MCF 10A (cell line): Measurements from ENCODE around the gene PAX5. TPM values are rescaled to one million over a fixed set of nuclear protein-coding genes. Genes with fewer than 3 reads are reported as not detected.

ENCODE experiments used
- BruUV-seq: library from RNA; stranded (reverse); fragments of 400-500 nt; replicated peaks from 2 replicates; lab custom pipeline; 2021; lab: Mats Ljungman, UMichigan
- CTCF ChIA-PET: fragments of 300-600 bp; sonication (Branson Sonifier 250); formaldehyde crosslinking; extraction: SDS; loops from one replicate; lab custom pipeline; 2021; ENCODE audit warnings: antibody characterized with exemption, inconsistent platforms; lab: Yijun Ruan, JAX
- POLR2A ChIA-PET: fragments of 300-600, 350-650 bp; sonication (Branson Sonifier 250); formaldehyde crosslinking; extraction: SDS; loops from one replicate; lab custom pipeline; 2020; ENCODE audit warnings: antibody characterized with exemption, inconsistent platforms; lab: Yijun Ruan, JAX
- DNase-seq: peaks from one replicate; pipeline ENCODE4 v3.0.0-alpha.2; 2018; ENCODE audit not compliant: unreplicated experiment
- H3K27ac Mint-ChIP-seq: one replicate; pipeline ENCODE4 v1.8.0; 2022; ENCODE audit warnings: mild to moderate bottlenecking, low read depth, mixed read lengths; ENCODE audit not compliant: unreplicated experiment
- H3K27me3 Mint-ChIP-seq: one replicate; pipeline ENCODE4 v1.8.0; 2022; ENCODE audit warnings: mixed read lengths; ENCODE audit not compliant: insufficient read depth, unreplicated experiment
- H3K36me3 Mint-ChIP-seq: one replicate; pipeline ENCODE4 v1.8.0; 2022; ENCODE audit warnings: mild to moderate bottlenecking, moderate library complexity, mixed read lengths; ENCODE audit not compliant: insufficient read depth, unreplicated experiment
- H3K4me1 Mint-ChIP-seq: one replicate; pipeline ENCODE4 v1.8.0; 2022; ENCODE audit warnings: mixed read lengths; ENCODE audit not compliant: insufficient read depth, unreplicated experiment
- H3K4me3 Mint-ChIP-seq: one replicate; pipeline ENCODE4 v1.8.0; 2022; ENCODE audit warnings: mild to moderate bottlenecking, moderate library complexity, mixed read lengths; ENCODE audit not compliant: unreplicated experiment
- H3K9me3 Mint-ChIP-seq: one replicate; pipeline ENCODE4 v1.8.0; 2022; ENCODE audit warnings: mixed read lengths; ENCODE audit not compliant: unreplicated experiment
- CTCF ChIP-seq: fragments of 200-600 bp; IDR thresholded peaks from one replicate; pipeline ENCODE4 v1.8.0; 2022; ENCODE audit warnings: antibody characterized with exemption, mild to moderate bottlenecking; ENCODE audit not compliant: unreplicated experiment
- intact Hi-C: fragments of 100-400 bp; cut with micrococcal nuclease; formaldehyde crosslinking; loops from 2 replicates; pipeline ENCODE4 v1.14.1; 2022
- total RNA-seq: library from RNA; stranded (reverse); gene quantifications from 2 replicates; pipeline ENCODE4 v1.2.3, GENCODE V29; 2022

PAX5 gene
- total RNA-seq, 1 experiment from 2014 or later: not detected

DNA sequence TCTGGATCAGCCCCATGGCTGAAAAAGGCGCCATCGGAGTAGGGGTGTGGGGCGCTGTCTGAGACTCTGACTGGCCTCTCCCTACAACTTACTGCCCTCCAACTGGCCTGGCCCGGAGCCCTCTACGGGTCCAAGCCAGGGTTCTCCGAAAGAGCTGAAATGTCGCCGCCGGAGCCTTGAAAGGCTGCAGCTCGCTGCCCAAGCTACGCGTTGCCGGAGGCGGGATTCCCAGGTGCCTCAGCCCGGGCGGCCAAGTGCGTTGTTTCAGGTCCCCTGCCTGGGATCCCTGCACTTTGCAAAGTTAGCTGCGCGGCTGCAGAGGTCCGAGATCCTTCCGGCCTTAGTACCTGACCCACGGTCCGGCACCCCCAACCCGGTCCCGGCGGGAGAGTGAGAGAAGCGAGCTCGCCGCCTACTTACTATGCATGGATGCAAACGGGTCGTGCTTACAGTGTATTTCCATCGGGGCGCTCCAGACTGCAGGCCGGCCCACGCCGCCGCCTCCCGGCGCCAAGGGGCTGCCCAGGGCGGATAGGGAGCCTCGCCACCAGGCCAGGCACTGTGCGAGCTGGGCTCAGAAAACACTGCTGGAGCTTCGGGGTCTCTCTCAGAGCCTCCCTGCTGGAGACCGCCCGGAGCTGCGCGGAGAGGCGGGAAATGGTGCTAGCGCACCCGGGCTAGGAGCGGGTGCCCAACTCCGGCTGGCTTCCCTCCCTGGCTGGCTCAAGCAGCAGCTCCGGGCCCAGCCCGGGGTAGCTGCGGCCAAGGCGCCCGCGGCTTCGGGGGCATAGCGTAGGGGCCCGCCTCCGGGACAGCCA lies 7.7 kb downstream of the PAX5 start:
- H3K27ac Mint-ChIP-seq: no peak overlapping the region
- no peak for TF ChIP-seq CTCF
- intact Hi-C loops: no loop called here
- ChIA-PET POLR2A (interaction anchor here (0.6 to 1.5 kb wide), 2 partner anchors 94 to 388 kb away, joined by 3 to 5 read pairs; partner anchors contain the start of gene ZCCHC7), CTCF (no interaction called here)
- no TSS peak for BruUV-seq
- no peaks in the 10 kb centered on the region for H3K36me3 Mint-ChIP-seq
- peaks cover 69% of the 10 kb centered on the region for H3K27me3 Mint-ChIP-seq
- H3K9me3 Mint-ChIP-seq: no peaks in the 10 kb centered on the region
- DNase-seq: no peak
- peaks cover 10% of the 10 kb centered on the region for H3K4me1 Mint-ChIP-seq
- H3K4me3 Mint-ChIP-seq: peak overlapping the region; percentile 54

DNA sequence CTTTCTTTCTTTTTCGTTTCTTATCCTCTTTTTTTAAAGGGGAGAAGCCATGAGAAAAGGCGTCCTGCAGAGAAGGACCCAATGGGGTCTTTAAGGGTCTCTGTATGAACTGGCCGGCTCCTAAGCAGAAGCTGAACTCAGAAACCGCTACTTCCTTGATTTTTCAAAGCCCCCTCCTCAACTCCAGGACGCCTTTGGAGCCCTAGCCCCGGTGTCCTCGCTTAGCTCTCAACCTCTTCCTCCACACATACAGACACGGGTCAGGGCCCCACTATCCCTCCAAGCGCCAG lies 8.3 kb downstream of the PAX5 start:
- no TSS peak for BruUV-seq
- peaks cover 75% of the 10 kb centered on the region for H3K27me3 Mint-ChIP-seq
- TF ChIP-seq CTCF: no peak
- no peak for DNase-seq
- H3K9me3 Mint-ChIP-seq: no peaks in the 10 kb centered on the region
- peak overlapping the region; percentile 54 for H3K4me3 Mint-ChIP-seq
- ChIA-PET CTCF (no interaction called here), POLR2A (interaction anchor here (1.5 kb wide), 1 partner anchor 95 kb away, joined by 5 read pairs; the partner anchor contains the start of gene ZCCHC7)
- H3K36me3 Mint-ChIP-seq: no peaks in the 10 kb centered on the region
- no peak overlapping the region for H3K27ac Mint-ChIP-seq
- peaks cover 10% of the 10 kb centered on the region for H3K4me1 Mint-ChIP-seq
- intact Hi-C loops: no loop called here

- no peaks in the 10 kb centered on the region for H3K9me3 Mint-ChIP-seq
- H3K4me3 Mint-ChIP-seq: peak overlapping the region; percentile 54
- POLR2A ChIA-PET: interaction anchor here (1.5 kb wide), 1 partner anchor 95 kb away, joined by 5 read pairs; the partner anchor contains the start of gene ZCCHC7
- no peak for TF ChIP-seq CTCF
- H3K27me3 Mint-ChIP-seq: peaks cover 80% of the 10 kb centered on the region
- CTCF ChIA-PET: interaction anchor here (1.2 kb wide), 1 partner anchor 113 kb away, joined by 3 read pairs; no protein-coding TSS in a partner anchor
- H3K36me3 Mint-ChIP-seq: no peaks in the 10 kb centered on the region
- BruUV-seq: no TSS peak
- intact Hi-C loops: no loop called here
- DNase-seq: no peak
- peaks cover 10% of the 10 kb centered on the region for H3K4me1 Mint-ChIP-seq
- no peak overlapping the region for H3K27ac Mint-ChIP-seq
Measured at GRCh38 chr9:37025071-37025822, 8.8 kb downstream of the PAX5 start.

DNA sequence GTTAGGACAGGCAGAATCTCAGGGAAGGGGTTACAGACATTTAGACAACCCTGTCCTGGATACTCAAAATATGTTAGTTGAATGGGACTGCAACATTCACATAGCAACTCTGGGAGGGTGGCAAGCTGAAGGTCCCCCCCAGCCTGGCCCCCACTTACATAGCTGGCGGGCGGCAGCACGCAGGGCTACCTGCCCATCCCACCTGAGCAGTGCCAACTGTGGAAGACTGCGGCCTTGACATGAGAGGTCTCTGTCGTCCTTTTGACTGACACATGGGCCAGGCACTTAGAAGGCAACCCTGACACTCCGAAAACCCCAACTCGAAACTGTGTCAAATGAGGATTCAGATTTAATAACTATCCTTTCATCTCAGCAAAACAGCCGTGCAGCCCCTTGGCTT lies 16.5 kb downstream of the PAX5 start:
- TF ChIP-seq CTCF: no peak
- no peak overlapping the region for H3K27ac Mint-ChIP-seq
- peaks cover 100% of the 10 kb centered on the region for H3K27me3 Mint-ChIP-seq
- H3K4me3 Mint-ChIP-seq: no peak overlapping the region
- no peaks in the 10 kb centered on the region for H3K36me3 Mint-ChIP-seq
- no TSS peak for BruUV-seq
- no peaks in the 10 kb centered on the region for H3K9me3 Mint-ChIP-seq
- CTCF ChIA-PET: interaction anchor here (0.6 kb wide), 1 partner anchor 393 kb away, joined by 3 read pairs; no protein-coding TSS in a partner anchor
- POLR2A ChIA-PET: no interaction called here
- intact Hi-C loops: no loop called here
- H3K4me1 Mint-ChIP-seq: no peaks in the 10 kb centered on the region
- no peak for DNase-seq
